Embryonic facial prominence (tissue), 1 donor: Measurements from ENCODE around the gene CFAP100.

Experiments used
- DNase-seq: peaks from one replicate; pipeline ENCODE4 v3.0.0-alpha.2; 2016; ENCODE audit errors: extremely low spot score

The CFAP100 gene

DNA sequence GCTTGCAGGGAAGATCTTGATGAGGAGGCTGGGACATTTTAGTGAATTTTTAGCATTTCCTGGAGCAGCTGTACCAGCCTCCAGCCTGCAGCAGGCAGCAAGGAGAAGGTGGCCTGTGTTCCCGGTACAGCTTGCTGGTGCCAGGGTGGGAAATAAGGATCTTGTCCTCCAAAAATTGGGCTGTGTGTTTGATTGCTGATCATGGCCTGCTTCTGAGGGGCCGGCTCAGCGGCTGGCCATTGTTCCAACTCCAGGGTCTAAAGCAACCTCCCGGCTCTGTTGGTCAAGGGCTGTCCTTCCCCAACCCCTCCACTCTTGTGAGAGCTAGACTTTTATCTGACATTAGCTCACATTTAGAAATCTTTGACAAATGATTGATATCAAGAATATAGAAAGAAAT is 5.0 kb downstream of the CFAP100 start:
- DNase-seq: no peak

DNA sequence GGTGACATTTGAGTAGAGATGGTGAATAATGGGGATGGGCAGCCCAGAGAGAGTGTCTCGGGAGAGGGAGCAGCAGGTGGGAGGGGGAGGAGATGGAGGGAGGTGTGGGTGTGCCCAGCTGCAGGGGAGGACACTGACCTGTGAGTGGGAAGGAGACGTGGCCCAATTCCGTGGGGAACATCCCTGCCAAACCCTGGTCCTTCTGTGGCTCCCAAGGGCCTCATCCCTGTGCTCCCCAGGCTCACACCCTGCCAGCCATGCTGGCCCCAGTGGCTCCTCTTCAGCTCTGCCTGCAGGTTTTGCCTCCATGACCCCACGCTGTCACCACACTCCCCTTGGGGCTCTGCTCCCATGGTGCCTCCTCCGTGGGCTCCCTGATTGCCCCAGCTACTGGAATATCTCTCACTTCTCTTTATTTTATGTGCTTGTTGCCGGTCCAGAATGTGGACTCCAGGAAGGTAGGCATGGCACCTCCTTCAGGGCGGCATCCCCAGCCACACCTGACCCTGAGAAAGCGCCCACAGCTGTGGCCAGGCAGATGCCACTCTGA is 7.0 kb downstream of the CFAP100 start:
- no peak for DNase-seq

- DNase-seq: no peak
These were observed 7.5 kb downstream of the CFAP100 start for GRCh38 chr3:126402178-126402577.

GRCh38 chr3:126402666-126403302 is 8.1 kb downstream of the CFAP100 start:
- DNase-seq: no peak

GRCh38 chr3:126406389-126407296 is 11.9 kb downstream of the CFAP100 start:
- no peak for DNase-seq

GRCh38 chr3:126407412-126408044 is 12.8 kb downstream of the CFAP100 start:
- no peak for DNase-seq

DNA sequence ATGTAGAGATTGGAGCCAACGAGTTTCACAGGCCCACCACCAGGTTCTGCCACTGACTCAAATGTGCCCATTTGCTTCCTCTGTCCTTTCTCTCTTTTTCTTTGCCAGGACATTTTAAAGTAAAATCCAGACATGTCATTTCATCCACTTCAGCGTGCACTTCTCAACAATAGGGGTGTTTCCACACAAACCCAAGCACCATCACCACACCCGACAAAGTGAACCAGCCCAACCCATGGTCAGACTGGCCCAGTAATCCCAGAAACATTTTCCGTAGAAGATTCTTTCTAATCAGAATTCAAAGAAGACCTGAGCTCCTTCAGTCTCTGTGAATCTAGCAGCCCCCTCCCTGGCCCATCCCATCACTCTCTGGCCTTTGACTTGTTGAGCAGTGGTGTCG is 13.4 kb downstream of the CFAP100 start:
- no peak for DNase-seq

DNA sequence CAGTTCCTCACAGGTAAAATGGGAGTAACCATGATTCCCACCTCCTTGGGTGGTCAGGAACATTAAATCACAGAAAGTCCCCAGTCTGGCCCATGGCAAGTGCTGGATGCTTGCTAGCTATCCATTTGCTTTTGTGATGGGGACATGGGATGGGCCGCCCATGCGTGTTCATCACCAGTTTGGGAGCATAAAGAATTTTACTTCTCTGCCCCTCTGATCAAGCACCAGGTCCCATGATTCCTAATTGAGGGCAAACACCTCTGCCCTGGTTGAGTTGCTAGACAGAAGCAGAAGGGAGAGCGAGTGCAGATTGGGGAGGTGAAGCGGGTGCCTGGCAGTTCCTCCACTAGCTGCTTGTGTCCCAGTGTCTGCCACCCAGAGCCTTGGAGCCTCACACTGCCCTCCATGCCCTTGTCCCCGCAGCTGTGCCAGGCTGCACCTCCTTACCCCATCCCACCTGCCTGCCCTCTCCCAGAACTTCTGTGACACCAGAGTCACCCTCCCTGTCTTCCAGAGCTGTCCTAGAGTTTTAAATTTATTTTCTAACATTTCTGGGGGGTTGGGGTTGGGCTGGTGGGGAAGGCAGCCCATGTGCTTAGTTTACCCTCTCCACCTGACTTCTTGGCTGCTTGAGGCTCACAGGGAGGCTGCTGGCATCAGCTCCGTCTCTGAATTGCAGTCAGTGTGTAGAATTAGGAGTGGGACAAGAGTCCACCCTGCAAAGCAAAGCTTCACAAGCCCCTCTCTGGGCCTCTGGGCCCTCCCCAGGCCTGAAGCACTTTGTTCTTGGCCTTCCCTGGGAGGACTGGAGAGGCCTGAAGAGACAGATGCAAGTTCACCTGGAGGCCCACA is 18.4 kb downstream of the CFAP100 start:
- DNase-seq: no peak

- no peak for DNase-seq
These were observed 19.0 kb downstream of the CFAP100 start for GRCh38 chr3:126413693-126414080.

DNA sequence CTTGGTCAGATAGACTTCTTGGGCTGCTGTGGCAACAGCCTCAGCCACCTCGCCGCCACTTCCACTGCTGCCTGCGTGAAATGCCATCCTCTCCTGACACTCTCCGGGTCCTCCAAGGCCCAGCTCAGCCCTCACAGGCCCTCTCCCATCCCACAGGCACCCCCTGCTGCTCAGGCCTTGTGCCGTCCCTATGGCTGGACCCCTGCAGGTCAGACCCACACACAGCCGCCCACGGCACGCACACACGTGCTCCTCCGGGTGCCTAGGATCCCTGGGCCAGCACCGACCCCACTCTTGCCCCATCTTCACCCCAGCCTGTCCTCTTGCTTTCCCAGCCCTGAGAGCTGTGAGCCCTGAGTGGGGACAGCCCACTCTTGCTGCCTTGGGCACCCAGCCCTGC is 19.7 kb downstream of the CFAP100 start:
- DNase-seq: no peak

DNA sequence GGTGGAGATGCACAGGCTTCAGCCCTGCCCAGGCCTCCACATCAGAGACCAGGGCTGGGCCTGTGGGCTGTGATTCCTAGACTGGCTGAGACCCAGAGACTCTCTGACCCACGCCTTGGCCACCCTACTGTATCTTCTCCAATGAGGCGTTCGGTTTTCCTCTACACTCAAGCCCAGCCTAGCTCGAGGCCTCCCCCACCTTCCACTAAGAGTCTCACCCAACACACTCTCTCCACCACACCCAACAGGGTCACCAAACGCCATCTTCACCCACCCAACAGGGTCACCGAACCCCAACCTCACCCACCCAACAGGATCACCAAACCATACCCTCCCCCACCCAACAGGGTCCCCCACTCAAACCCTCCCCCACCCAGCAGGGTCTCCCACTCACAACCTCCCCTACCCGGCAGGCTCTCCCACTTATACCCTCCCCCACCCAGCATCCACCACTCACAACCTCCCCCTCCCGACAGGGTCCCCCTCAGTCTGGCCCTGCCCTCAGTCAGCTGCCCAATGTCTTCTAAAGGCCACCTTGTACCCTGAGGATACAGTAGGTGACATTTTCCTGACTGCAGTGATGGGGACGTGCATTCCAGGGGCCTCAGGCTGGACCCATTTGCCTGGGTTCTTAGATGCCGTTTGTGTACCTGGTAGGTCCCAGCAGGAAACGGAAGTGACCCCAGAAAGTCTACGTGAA is 20.4 kb downstream of the CFAP100 start:
- DNase-seq: no peak

DNA sequence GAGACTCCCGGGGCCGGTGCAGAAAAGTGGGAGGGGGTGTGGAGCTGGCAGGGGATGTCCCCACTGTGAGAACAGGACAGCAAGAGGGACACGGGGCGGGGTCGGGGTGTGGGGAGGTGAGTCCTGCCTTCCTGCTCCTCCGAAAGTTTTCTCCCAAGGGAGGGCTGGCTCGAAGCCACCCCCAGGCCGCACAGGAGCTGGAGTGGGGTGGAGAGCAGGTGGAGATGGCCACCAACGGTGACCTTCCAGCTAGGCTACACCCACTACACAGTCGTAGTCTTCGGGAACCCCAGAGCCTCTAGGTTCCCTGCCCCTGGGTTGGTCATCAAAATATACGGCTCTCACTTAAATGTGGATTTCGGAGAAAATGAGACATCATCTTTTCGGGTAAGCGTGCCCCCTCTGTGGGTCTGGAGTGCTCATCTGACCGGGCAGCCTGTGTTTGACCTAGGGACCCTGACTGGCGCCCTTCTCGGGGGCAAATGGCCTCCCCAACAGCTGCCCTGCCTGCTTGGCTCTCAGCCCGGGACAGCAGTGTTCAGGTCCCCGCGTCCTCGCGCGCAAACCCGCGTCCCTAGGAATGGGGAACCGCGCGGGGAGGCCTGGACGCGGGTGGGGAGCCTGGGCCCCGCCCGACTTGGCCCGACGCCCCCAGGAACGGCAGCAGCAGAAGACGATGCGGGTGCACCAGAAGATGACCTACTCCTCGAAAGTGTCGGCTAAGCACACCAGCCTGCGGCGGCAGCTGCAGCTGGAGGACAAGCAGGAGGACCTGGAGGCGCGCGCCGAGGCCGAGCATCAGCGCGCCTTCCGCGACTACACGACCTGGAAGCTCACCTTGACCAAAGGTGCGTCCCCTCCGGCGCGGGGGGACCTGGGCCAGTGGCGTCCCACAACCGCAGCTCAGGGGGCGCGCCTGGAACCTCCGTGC is 21.2 kb downstream of the CFAP100 start:
- no peak for DNase-seq

DNA sequence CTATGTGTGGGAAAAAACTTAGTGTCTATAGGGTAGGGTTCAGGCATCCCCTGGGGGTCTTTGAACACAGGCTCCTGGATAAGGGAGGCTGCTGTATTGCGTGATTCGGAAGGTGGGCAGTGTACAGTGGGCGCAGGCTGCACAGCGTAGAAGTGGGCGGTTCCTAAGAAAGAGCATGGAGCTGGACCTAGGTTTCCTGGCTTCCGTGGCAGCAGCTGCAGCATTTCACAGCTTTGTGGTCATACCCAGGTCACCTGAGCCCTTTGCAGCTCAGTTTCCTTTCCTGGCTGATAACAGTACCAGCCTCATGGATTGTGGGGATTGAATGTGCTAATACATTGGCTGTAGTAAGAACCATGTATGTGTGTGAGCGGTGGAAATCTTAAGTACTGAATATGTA is 22.2 kb downstream of the CFAP100 start:
- no peak for DNase-seq

DNA sequence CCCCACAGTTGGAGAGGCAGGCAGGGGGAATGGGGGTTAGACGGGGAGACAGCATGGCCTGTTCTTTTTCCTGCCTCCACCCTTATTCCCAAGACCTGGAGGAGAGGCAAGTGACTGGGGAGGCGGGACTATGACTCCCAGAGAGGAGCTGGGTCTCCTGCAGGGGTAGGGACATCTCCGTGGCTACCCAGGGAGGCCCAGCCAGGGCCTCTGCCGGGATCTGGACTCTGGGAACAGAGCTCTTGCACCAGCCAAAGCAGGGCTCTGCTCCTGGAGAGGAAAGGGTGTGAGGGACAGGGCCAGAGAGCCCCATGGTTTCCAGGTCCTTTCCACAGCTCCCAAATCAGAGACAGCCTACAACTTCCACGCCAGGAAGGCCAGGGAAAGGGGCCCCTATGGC is 22.8 kb downstream of the CFAP100 start:
- no peak for DNase-seq

DNA sequence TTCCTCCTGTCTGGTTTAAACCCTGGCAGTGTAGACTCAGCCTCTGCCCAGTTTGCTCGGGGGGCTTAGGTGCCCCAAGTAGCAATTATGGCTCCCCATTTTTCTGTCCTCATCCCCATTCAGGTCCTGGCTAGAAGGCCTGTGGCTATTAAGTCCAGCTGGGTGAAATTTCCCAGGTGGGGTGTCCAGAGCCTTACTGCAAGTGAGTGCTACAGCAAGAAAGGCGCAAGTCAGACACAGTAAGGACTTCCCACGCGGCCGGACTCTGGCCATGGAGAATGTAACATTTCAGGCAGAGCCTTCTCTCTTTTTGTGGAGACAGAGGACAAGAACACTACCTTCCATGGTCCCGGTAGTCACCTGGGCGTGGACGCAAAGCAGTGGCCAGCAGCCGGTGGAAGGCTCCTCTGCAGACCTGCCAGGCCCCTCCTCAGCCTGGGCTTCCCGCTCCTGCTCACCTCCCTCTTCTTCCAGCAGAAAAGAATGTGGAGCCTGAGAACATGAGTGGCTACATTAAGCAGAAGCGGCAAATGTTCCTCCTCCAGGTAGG is 23.3 kb downstream of the CFAP100 start:
- DNase-seq: no peak

- no peak for DNase-seq
These were observed 24.0 kb downstream of the CFAP100 start for GRCh38 chr3:126418661-126419131.

GRCh38 chr3:126419151-126419703 is 24.5 kb downstream of the CFAP100 start:
- DNase-seq: no peak

GRCh38 chr3:126419886-126420786 is 25.4 kb downstream of the CFAP100 start:
- DNase-seq: no peak
